GM19438 (cell line): ENCODE measurements around the gene P2RY12.
A peak's percentile ranks its signal among the peaks of the same experiment; 100 is the strongest.

Experiments
- ATAC-seq: cut with Tn5 transposase; IDR thresholded peaks from one replicate; pipeline ENCODE4 v1.9.1; 2021; ENCODE audit warnings: low read depth; ENCODE audit not compliant: unreplicated experiment

Gene P2RY12

GRCh38 chr3:151384741-151385174, at the start of gene P2RY12:
P2RY12 (minus strand) TSS chr3:151384753; CDS start chr3:151338845, 45,908 bp downstream.
- ATAC-seq = no peak

GRCh38 chr3:151432616-151433372, 48.2 kb upstream of the P2RY12 start:
- no peak for ATAC-seq

- ATAC-seq = no peak
Observed at GRCh38 chr3:151431940-151432339, 47.4 kb upstream of the P2RY12 start.

- no peak for ATAC-seq
Observed at GRCh38 chr3:151430821-151431484, 46.4 kb upstream of the P2RY12 start.

- ATAC-seq = no peak
Observed at GRCh38 chr3:151428386-151428785, 43.8 kb upstream of the P2RY12 start.

- ATAC-seq = peak; percentile 87
Observed at GRCh38 chr3:151426341-151426657, 41.7 kb upstream of the P2RY12 start.

GRCh38 chr3:151425627-151426340, 41.2 kb upstream of the P2RY12 start:
- ATAC-seq = peak; percentile 31

- no peak for ATAC-seq
Observed at GRCh38 chr3:151423091-151423490, 38.5 kb upstream of the P2RY12 start.

GRCh38 chr3:151421938-151422337, 37.4 kb upstream of the P2RY12 start:
- peak; percentile 49 for ATAC-seq

- no peak for ATAC-seq
Observed at GRCh38 chr3:151419806-151420205, 35.3 kb upstream of the P2RY12 start.

- no peak for ATAC-seq
Observed at GRCh38 chr3:151415289-151415688, 30.7 kb upstream of the P2RY12 start.

- no peak for ATAC-seq
Observed at GRCh38 chr3:151412989-151413388, 28.4 kb upstream of the P2RY12 start.

- ATAC-seq = no peak
Observed at GRCh38 chr3:151410891-151411559, 26.5 kb upstream of the P2RY12 start.

GRCh38 chr3:151407928-151408327, 23.4 kb upstream of the P2RY12 start:
- no peak for ATAC-seq

- peak; percentile 77 for ATAC-seq
Observed at GRCh38 chr3:151404316-151404715, 19.8 kb upstream of the P2RY12 start.

GRCh38 chr3:151403246-151403645, 18.7 kb upstream of the P2RY12 start:
- ATAC-seq = no peak

- ATAC-seq = no peak
Observed at GRCh38 chr3:151402349-151402748, 17.8 kb upstream of the P2RY12 start.

GRCh38 chr3:151400341-151400740, 15.8 kb upstream of the P2RY12 start:
- ATAC-seq = no peak

- no peak for ATAC-seq
Observed at GRCh38 chr3:151398895-151399294, 14.3 kb upstream of the P2RY12 start.

GRCh38 chr3:151395806-151396205, 11.3 kb upstream of the P2RY12 start:
- no peak for ATAC-seq

GRCh38 chr3:151394611-151395010, 10.1 kb upstream of the P2RY12 start:
- ATAC-seq = no peak
